H1 (cell line): ENCODE data around the gene YWHAG. TPM values are rescaled to one million over a fixed set of nuclear protein-coding genes. Genes with fewer than 3 reads are reported as not detected.
A peak's percentile ranks its signal among the peaks of the same experiment; 100 is the strongest.

Source experiments
- ASH2L ChIP-seq: fragments of 200-600, 300-600 bp; sonication (generic); IDR thresholded peaks from one replicate; pipeline ENCODE4 v1.7.1; 2017; ENCODE audit warnings: low read length
- ATF2 ChIP-seq: IDR thresholded peaks from 2 replicates; pipeline ENCODE4 v1.6.1; 2012; ENCODE audit warnings: low read length, inconsistent platforms
- CBX5 ChIP-seq: fragments of 300-800, 300-1000 bp; sonication (generic); IDR thresholded peaks from 2 replicates; pipeline ENCODE4 v1.7.1; 2016; ENCODE audit warnings: antibody characterized with exemption, low read length, low read depth
- CHD2 ChIP-seq: IDR thresholded peaks from 2 replicates; pipeline ENCODE4 v1.6.1; 2012; ENCODE audit warnings: low read length, improper control_type of control experiment
- CTCF ChIP-seq, 3 experiments: IDR thresholded peaks; 1 replicate in 2 of 3; 2 replicates in 1 of 3; pipeline versions ENCODE4 v1.5.1 to v1.6.1; 2011; ENCODE audit warnings: low read length in 3 of 3, mild to moderate bottlenecking in 3 of 3, inconsistent platforms in 2 of 3, low read depth in 1 of 3, moderate library complexity in 1 of 3; ENCODE audit not compliant: insufficient read depth in 1 of 3; ENCODE audit errors: control extremely low read depth in 1 of 3
- EGR1 ChIP-seq: IDR thresholded peaks from 2 replicates; pipeline ENCODE4 v1.6.1; 2011; ENCODE audit warnings: low read depth, low read length, borderline replicate concordance
- EZH2 ChIP-seq: fragments of 200-600 bp; sonication (generic); IDR thresholded peaks from 2 replicates; pipeline ENCODE4 v1.7.1; 2012; ENCODE audit warnings: low read depth, mild to moderate bottlenecking, moderate library complexity, low read length, inconsistent platforms; ENCODE audit not compliant: severe bottlenecking
- HDAC6 ChIP-seq: IDR thresholded peaks from one replicate; pipeline ENCODE4 v1.7.1; 2012; ENCODE audit warnings: low read depth, mild to moderate bottlenecking, inconsistent platforms, low read length, moderate library complexity
- MAX ChIP-seq: IDR thresholded peaks from 2 replicates; pipeline ENCODE4 v1.6.1; 2012; ENCODE audit warnings: inconsistent platforms
- RBBP5 ChIP-seq: IDR thresholded peaks from 2 replicates; pipeline ENCODE4 v1.7.1; 2012; ENCODE audit warnings: low read depth, mild to moderate bottlenecking, inconsistent platforms, low read length, moderate library complexity, borderline replicate concordance
- RNF2 ChIP-seq: fragments of 200-900, 300-1000 bp; sonication (generic); IDR thresholded peaks from 2 replicates; pipeline ENCODE4 v1.7.1; 2016; ENCODE audit warnings: borderline replicate concordance, low read depth, mild to moderate bottlenecking, antibody characterized with exemption, low read length; ENCODE audit not compliant: poor library complexity, severe bottlenecking; ENCODE audit errors: missing control alignments
- SAP30 ChIP-seq: fragments of 300-600 bp; sonication (generic); IDR thresholded peaks from 2 replicates; pipeline ENCODE4 v1.7.1; 2012; ENCODE audit warnings: low read length, moderate library complexity, mild to moderate bottlenecking, inconsistent platforms; ENCODE audit not compliant: insufficient read depth, insufficient replicate concordance
- SIN3A ChIP-seq, 2 experiments: IDR thresholded peaks in 1 of 2; conservative IDR thresholded peaks in 1 of 2; 2 replicates each; pipeline ENCODE4 v1.6.1; 2011 to 2012; ENCODE audit warnings: low read length in 2 of 2, improper control_type of control experiment in 1 of 2, low read depth in 1 of 2, mild to moderate bottlenecking in 1 of 2
- SIX5 ChIP-seq: IDR thresholded peaks from 2 replicates; pipeline ENCODE4 v1.6.1; 2011; ENCODE audit warnings: mild to moderate bottlenecking, low read depth, low read length
- SP4 ChIP-seq: IDR thresholded peaks from 2 replicates; pipeline ENCODE4 v1.6.1; 2012; ENCODE audit warnings: low read length, inconsistent platforms
- SRF ChIP-seq: IDR thresholded peaks from 2 replicates; pipeline ENCODE4 v1.6.1; 2011; ENCODE audit warnings: mild to moderate bottlenecking, low read depth, low read length, moderate library complexity
- TBP ChIP-seq: IDR thresholded peaks from 2 replicates; pipeline ENCODE4 v1.6.1; 2011; ENCODE audit warnings: low read depth, low read length, improper control_type of control experiment
- YY1 ChIP-seq: IDR thresholded peaks from 2 replicates; pipeline ENCODE4 v1.6.1; 2011; ENCODE audit warnings: low read depth, mild to moderate bottlenecking, low read length
- polyA plus RNA-seq, 7 experiments: library from polyadenylated mRNA; depleted of rRNA in 3 of 7; stranded (reverse) in 5 of 7; unstranded in 2 of 7; fragments of >200 nt in 5 of 7; fragments of 200-250 nt in 2 of 7; gene quantifications; 1 replicate in 5 of 7; 2 replicates in 1 of 7; 4 replicates in 1 of 7; pipeline versions ENCODE4 v1.2.1 to v1.2.3, GENCODE V29; 2011 to 2013; ENCODE audit warnings: missing spikeins in 2 of 7, mixed read lengths in 2 of 7
- total RNA-seq: library from RNA; stranded (reverse); fragmentation: NEBNext Ultra II Directional; extraction: Animal tissue kit (Norgen Biotek cat#: 25700); gene quantifications from 2 replicates; pipeline ENCODE4 v1.2.1, GENCODE V29; 2021

The YWHAG gene
- total and polyA plus RNA-seq, 2 of the 8 experiments (the other 6 are each of a cell fraction or from before 2014, with no cell fraction given): 57.2 to 241 TPM

- peak; percentile 15 for TF ChIP-seq RNF2
- peak; percentile 93 for TF ChIP-seq MAX
- 0 out of 2 replicates have a peak, but pooled peaks have one; percentile 23 for TF ChIP-seq RBBP5
- peak; percentile 37 for TF ChIP-seq ASH2L
- TF ChIP-seq SIN3A (conservative IDR thresholded peaks at IDR 0.05 in 1 of 2, IDR thresholded peaks at IDR 0.05 in 1 of 2; ENCODE audit: low read depth in 1 of 2, low read length in 2 of 2): peak; percentile 80 to 82; a peak in 2 of 4 replicates
- TF ChIP-seq EZH2: no peak
- TF ChIP-seq ATF2: no peak
- no peak for TF ChIP-seq SAP30
- TF ChIP-seq EGR1: peak; percentile 93
- no peak for TF ChIP-seq CTCF (IDR thresholded peaks at IDR 0.05; ENCODE audit: control extremely low read depth in 1 of 3, insufficient read depth in 1 of 3, low read depth in 1 of 3, low read length in 3 of 3)
- TF ChIP-seq SP4: no peak
- TF ChIP-seq SIX5: no peak
- TF ChIP-seq TBP: peak; percentile 70
- TF ChIP-seq CBX5: no peak
- no peak for TF ChIP-seq SRF
- peak; percentile 20; the same call in 1 of the 2 replicates for TF ChIP-seq CHD2
- TF ChIP-seq YY1: 0 out of 2 replicates have a peak, but pooled peaks have one; percentile 45
- no peak for TF ChIP-seq HDAC6
Measured at GRCh38 chr7:76303202-76304147, 55.3 kb downstream of the YWHAG start (continued).
